B cell (primary cell): ENCODE data around the gene SLC2A11. TPM values are rescaled to one million over a fixed set of nuclear protein-coding genes. Genes with fewer than 3 reads are reported as not detected.

ENCODE experiments used
- ATAC-seq: fragments of 200-7000 bp; cut with Tn5 transposase; one replicate; pipeline ENCODE4 v1.10.0; 2021; ENCODE audit warnings: low read depth, mild to moderate bottlenecking, moderate number of reproducible peaks, moderate library complexity
- CTCF ChIA-PET: fragments of 350-600 bp; sonication (Branson Sonifier 250); formaldehyde crosslinking; loops from one replicate; lab custom pipeline; 2021; ENCODE audit warnings: antibody characterized with exemption, inconsistent platforms; lab: Charles Lee
- POLR2A ChIA-PET: fragments of 350-600 bp; sonication (Branson Sonifier 250); formaldehyde crosslinking; loops from one replicate; lab custom pipeline; 2021; ENCODE audit warnings: antibody characterized with exemption; lab: Charles Lee
- DNase-seq: peaks from one replicate; pipeline ENCODE4 v3.0.0; 2013
- H2AFZ ChIP-seq: 2 replicates; pipeline ENCODE4 v1.6.1; 2012; ENCODE audit warnings: mild to moderate bottlenecking, low read depth, low read length; ENCODE audit not compliant: insufficient read depth, poor library complexity, severe bottlenecking
- H3K27ac ChIP-seq, 2 donors: 1 replicate in 1 of 2; 2 replicates in 1 of 2; pipeline ENCODE4 v1.5.1; 2012 to 2013; ENCODE audit warnings: low read length in 2 of 2, mild to moderate bottlenecking in 2 of 2, moderate library complexity in 1 of 2
- H3K27me3 ChIP-seq, 4 experiments: fragments of 200-600 bp in 1 of 4; sonication (generic) in 1 of 4; replicated peaks in 1 of 4; 1 replicate in 2 of 4; 2 replicates in 2 of 4; pipeline versions ENCODE4 v1.6.1 to v1.7.0; 2013 to 2016; ENCODE audit warnings: low read length in 3 of 4, mild to moderate bottlenecking in 2 of 4, mixed read lengths in 1 of 4, moderate library complexity in 1 of 4; ENCODE audit not compliant: insufficient read depth in 4 of 4, control insufficient read depth in 3 of 4; ENCODE audit errors: control extremely low read depth in 1 of 4
- H3K36me3 ChIP-seq, 2 experiments: replicated peaks in 1 of 2; 1 replicate in 1 of 2; 2 replicates in 1 of 2; pipeline versions ENCODE4 v1.6.1 to v1.7.1; 2013; ENCODE audit warnings: low read length in 1 of 2; ENCODE audit not compliant: insufficient read depth in 2 of 2, control insufficient read depth in 1 of 2; ENCODE audit errors: control extremely low read depth in 1 of 2, extremely low read depth in 1 of 2
- H3K4me1 ChIP-seq, 2 donors: fragments of 200-600 bp in 1 of 2; sonication (generic) in 1 of 2; 1 replicate in 1 of 2; 2 replicates in 1 of 2; pipeline versions ENCODE4 v1.5.1 to v1.6.1; 2013 to 2017; ENCODE audit warnings: low read length in 2 of 2; ENCODE audit not compliant: control insufficient read depth in 2 of 2, insufficient read depth in 2 of 2
- H3K4me2 ChIP-seq: replicated peaks from 2 replicates; pipeline ENCODE3; 2012; ENCODE audit warnings: mild to moderate bottlenecking, low read depth, low read length; ENCODE audit not compliant: poor library complexity, severe bottlenecking
- H3K4me3 ChIP-seq, 5 experiments: fragments of 200-600 bp in 1 of 5; sonication (generic) in 1 of 5; 1 replicate in 3 of 5; 2 replicates in 2 of 5; pipeline versions ENCODE4 v1.5.1 to v1.7.0; 2011 to 2016; ENCODE audit warnings: low read length in 4 of 5, mild to moderate bottlenecking in 4 of 5, low read depth in 2 of 5, control low read depth in 1 of 5, moderate library complexity in 1 of 5; ENCODE audit not compliant: insufficient read depth in 1 of 5; ENCODE audit errors: control extremely low read depth in 1 of 5, extremely low read depth in 1 of 5
- H3K79me2 ChIP-seq: fragments of 200-600 bp; sonication (generic); one replicate; pipeline ENCODE4 v1.6.0; 2016; ENCODE audit warnings: low read length; ENCODE audit not compliant: control insufficient read depth, insufficient read depth
- H3K9ac ChIP-seq: fragments of 200-600 bp; sonication (generic); 2 replicates; pipeline ENCODE4 v1.6.1; 2017; ENCODE audit warnings: mild to moderate bottlenecking, low read length, moderate library complexity
- H3K9me3 ChIP-seq, 3 donors: one replicate each; pipeline versions ENCODE4 v1.6.1 to v1.7.1; 2013; ENCODE audit warnings: low read length in 2 of 3; ENCODE audit not compliant: control insufficient read depth in 2 of 3, insufficient read depth in 1 of 3; ENCODE audit errors: control extremely low read depth in 1 of 3
- H4K20me1 ChIP-seq: 2 replicates; pipeline ENCODE4 v1.6.0; 2012; ENCODE audit warnings: mild to moderate bottlenecking, low read length; ENCODE audit not compliant: insufficient read depth, control insufficient read depth, poor library complexity, severe bottlenecking
- H3K27ac Mint-ChIP-seq: one replicate; pipeline ENCODE4 v1.8.0; 2021; ENCODE audit warnings: mixed read lengths
- H3K27me3 Mint-ChIP-seq: one replicate; pipeline ENCODE4 v1.8.0; 2021; ENCODE audit warnings: mixed read lengths
- H3K4me1 Mint-ChIP-seq: one replicate; pipeline ENCODE4 v1.8.0; 2021; ENCODE audit warnings: mixed read lengths
- H3K4me3 Mint-ChIP-seq: one replicate; pipeline ENCODE4 v1.8.0; 2021; ENCODE audit warnings: mixed read lengths
- H3K9me3 Mint-ChIP-seq: one replicate; pipeline ENCODE4 v1.8.0; 2022; ENCODE audit warnings: mixed read lengths; ENCODE audit not compliant: insufficient read depth
- EZH2 ChIP-seq: IDR thresholded peaks from 2 replicates; pipeline ENCODE4 v1.6.1; 2012; ENCODE audit warnings: borderline replicate concordance, low read depth, mild to moderate bottlenecking, moderate library complexity, low read length; ENCODE audit not compliant: insufficient read depth, poor library complexity, severe bottlenecking
- WGBS: methylation state at CpG from one replicate; pipeline ENCODE4 v1.1.5; 2013; ENCODE audit warnings: missing lambda C conversion rate; ENCODE audit not compliant: insufficient coverage; 5-methylcytosine and 5-hydroxymethylcytosine counted together
- intact Hi-C: fragments of 100-400 bp; cut with micrococcal nuclease; formaldehyde crosslinking; loops from one replicate; pipeline ENCODE4 v1.10.0; 2022
- polyA plus RNA-seq: library from polyadenylated mRNA; depleted of rRNA; stranded (reverse); fragments of >200 nt; gene quantifications from 2 replicates; pipeline ENCODE4 v1.2.3, GENCODE V29; 2012
- total RNA-seq, 2 donors: library from RNA; stranded (reverse); fragments of 120-200 nt in 1 of 2; gene quantifications; 1 replicate in 1 of 2; 2 replicates in 1 of 2; pipeline versions ENCODE4 v1.2.3 to v1.2.4, GENCODE V29; 2013 to 2022
- TF ChIP-seq, protein P1 (sequence below): fragments of 200-600 bp; IDR thresholded peaks from one replicate; pipeline ENCODE4 v1.8.0; 2022; ENCODE audit warnings: antibody characterized with exemption, mild to moderate bottlenecking

Gene SLC2A11
- total and polyA plus RNA-seq, 2 donors (not counting 1 experiment from before 2014, with no cell fraction given) = 38.6 to 54.3 TPM

DNA sequence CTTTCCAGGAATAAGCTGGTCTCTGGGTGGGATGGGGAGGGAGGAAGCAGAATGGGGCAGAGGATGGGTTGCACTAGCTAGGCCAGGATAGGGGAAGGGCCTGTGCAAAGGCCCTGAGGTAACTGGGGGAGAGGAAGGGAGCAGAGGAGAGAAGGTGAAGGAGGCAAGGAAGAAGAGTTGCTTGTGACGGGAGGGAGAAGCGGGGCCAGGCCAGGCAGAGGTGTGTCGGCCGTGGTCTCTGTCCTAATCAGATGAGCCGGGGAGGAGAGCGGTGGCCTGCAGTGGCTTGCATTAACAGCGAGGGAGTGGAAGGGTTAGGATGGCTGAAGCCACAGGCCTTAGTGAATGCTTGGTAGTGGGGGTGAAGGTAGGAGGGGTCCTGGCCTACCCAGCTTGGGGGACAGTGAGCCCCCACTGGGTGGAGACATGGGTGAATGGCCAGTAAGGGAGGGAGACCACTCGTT, 12.9 kb upstream of the SLC2A11 start:
- peak overlapping the region in 4 of 5 experiments; percentile 1 to 6 (median 6) for H3K4me3 ChIP-seq
- 72% methylated on average over 8 of the region's 8 CpGs for WGBS
- H3K27me3 ChIP-seq = no peaks in the 10 kb centered on the region
- H3K27ac ChIP-seq = peak overlapping the region; percentile 73 to 82
- peaks cover 55 to 82% of the 10 kb centered on the region in 2 donors for H3K4me1 ChIP-seq
- peaks cover 0 to 5% (median 0%) of the 10 kb centered on the region in 3 donors for H3K9me3 ChIP-seq
- no peaks in the 10 kb centered on the region for H3K36me3 ChIP-seq
- Mint-ChIP-seq H3K4me3 (peak overlapping the region; percentile 79), H3K27ac (peak overlapping the region; percentile 98), H3K4me1 (peaks cover 82% of the 10 kb centered on the region), H3K9me3 (no peaks in the 10 kb centered on the region), H3K27me3 (no peaks in the 10 kb centered on the region)
- H4K20me1 ChIP-seq = no peaks in the 10 kb centered on the region
- ATAC-seq (no peak), DNase-seq (no peak)
- TF ChIP-seq, protein P1, sequence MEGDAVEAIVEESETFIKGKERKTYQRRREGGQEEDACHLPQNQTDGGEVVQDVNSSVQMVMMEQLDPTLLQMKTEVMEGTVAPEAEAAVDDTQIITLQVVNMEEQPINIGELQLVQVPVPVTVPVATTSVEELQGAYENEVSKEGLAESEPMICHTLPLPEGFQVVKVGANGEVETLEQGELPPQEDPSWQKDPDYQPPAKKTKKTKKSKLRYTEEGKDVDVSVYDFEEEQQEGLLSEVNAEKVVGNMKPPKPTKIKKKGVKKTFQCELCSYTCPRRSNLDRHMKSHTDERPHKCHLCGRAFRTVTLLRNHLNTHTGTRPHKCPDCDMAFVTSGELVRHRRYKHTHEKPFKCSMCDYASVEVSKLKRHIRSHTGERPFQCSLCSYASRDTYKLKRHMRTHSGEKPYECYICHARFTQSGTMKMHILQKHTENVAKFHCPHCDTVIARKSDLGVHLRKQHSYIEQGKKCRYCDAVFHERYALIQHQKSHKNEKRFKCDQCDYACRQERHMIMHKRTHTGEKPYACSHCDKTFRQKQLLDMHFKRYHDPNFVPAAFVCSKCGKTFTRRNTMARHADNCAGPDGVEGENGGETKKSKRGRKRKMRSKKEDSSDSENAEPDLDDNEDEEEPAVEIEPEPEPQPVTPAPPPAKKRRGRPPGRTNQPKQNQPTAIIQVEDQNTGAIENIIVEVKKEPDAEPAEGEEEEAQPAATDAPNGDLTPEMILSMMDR = no peak
- TF ChIP-seq EZH2 = no peak
- no peak overlapping the region for H2AFZ ChIP-seq
- CTCF ChIA-PET = interaction anchor here (0.7 to 9.7 kb wide), 10 partner anchors 8 to 108 kb away, joined by 3 to 183 read pairs (median 6); partner anchors contain the start of genes CHCHD10, MIF, MMP11 and SLC2A11
- H3K4me2 ChIP-seq = peak overlapping the region; percentile 75
- peaks cover 10% of the 10 kb centered on the region for H3K79me2 ChIP-seq
- H3K9ac ChIP-seq = peak overlapping the region; percentile 47
- intact Hi-C loops = loop anchor here (5.0 to 10.0 kb wide), 3 partner anchors 217 to 700 kb away; partner anchors contain the start of genes RAB36 and RSPH14
- POLR2A ChIA-PET = interaction anchor here (0.7 to 4.5 kb wide), 17 partner anchors 9 to 637 kb away, joined by 3 to 50 read pairs (median 7); partner anchors contain the start of genes CHCHD10, MIF, MMP11 and SLC2A11
